Esophagus (tissue), 2 donors: ENCODE data around the gene CFAP74. TPM values are rescaled to one million over a fixed set of nuclear protein-coding genes. Genes with fewer than 3 reads are reported as not detected.

Experiments used
- H3K27ac ChIP-seq, 2 donors: one replicate each; pipeline ENCODE4 v1.5.1; 2013; ENCODE audit warnings: low read depth in 2 of 2, mild to moderate bottlenecking in 2 of 2, inconsistent platforms in 1 of 2, low read length in 1 of 2, moderate library complexity in 1 of 2
- H3K27me3 ChIP-seq, 2 donors: one replicate each; pipeline ENCODE4 v1.6.1; 2013; ENCODE audit warnings: low read length in 2 of 2, control low read depth in 1 of 2, mild to moderate bottlenecking in 1 of 2; ENCODE audit not compliant: insufficient read depth in 2 of 2, control insufficient read depth in 1 of 2
- H3K36me3 ChIP-seq, 2 donors: one replicate each; pipeline ENCODE4 v1.6.1; 2013; ENCODE audit warnings: low read length in 1 of 2; ENCODE audit not compliant: control insufficient read depth in 2 of 2, insufficient read depth in 2 of 2
- H3K4me1 ChIP-seq, 2 donors: one replicate each; pipeline ENCODE4 v1.6.1; 2013; ENCODE audit warnings: low read length in 1 of 2; ENCODE audit not compliant: control insufficient read depth in 2 of 2, insufficient read depth in 2 of 2
- H3K4me3 ChIP-seq, 2 donors: one replicate each; pipeline ENCODE4 v1.5.1; 2013; ENCODE audit warnings: low read length in 2 of 2, mild to moderate bottlenecking in 2 of 2, low read depth in 1 of 2, moderate library complexity in 1 of 2
- H3K9me3 ChIP-seq, 2 donors: one replicate each; pipeline ENCODE4 v1.6.1; 2013; ENCODE audit warnings: mild to moderate bottlenecking in 2 of 2, low read depth in 1 of 2, low read length in 1 of 2, moderate library complexity in 1 of 2; ENCODE audit not compliant: control insufficient read depth in 2 of 2, insufficient read depth in 1 of 2
- WGBS, 2 donors: extraction: QIAGEN DNeasy Blood & Tissue Kit; methylation state at CpG; one replicate each; pipeline ENCODE4 v1.1.7; 2013; 5-methylcytosine and 5-hydroxymethylcytosine counted together
- polyA plus RNA-seq, 2 donors: library from polyadenylated mRNA; stranded (reverse); fragments of 200-250 nt; gene quantifications; one replicate each; pipeline ENCODE4 v1.2.3, GENCODE V29; 2013
- donor health status: healthy with polysubstance abuse.
- donor health status: Bipolar disorder and iron deficiency.

Gene CFAP74
- polyA plus RNA-seq, 2 donors: 0.04 TPM

- no peaks in the 10 kb centered on the region for H3K27me3 ChIP-seq
- H3K9me3 ChIP-seq: no peaks in the 10 kb centered on the region
- H3K27ac ChIP-seq: no peak overlapping the region
- no peaks in the 10 kb centered on the region for H3K36me3 ChIP-seq
- H3K4me3 ChIP-seq: no peak overlapping the region
- WGBS, 2 donors: 71 to 81% methylated on average over 25 of the region's 25 CpGs
- H3K4me1 ChIP-seq: peaks cover 0 to 23% of the 10 kb centered on the region in 2 donors
Observed at GRCh38 chr1:2047749-2048729, 44.5 kb upstream of the CFAP74 start.

GRCh38 chr1:2046953-2047748, 43.6 kb upstream of the CFAP74 start:
- no peaks in the 10 kb centered on the region for H3K27me3 ChIP-seq
- no peaks in the 10 kb centered on the region for H3K9me3 ChIP-seq
- H3K4me3 ChIP-seq: no peak overlapping the region
- H3K4me1 ChIP-seq: peaks cover 0 to 23% of the 10 kb centered on the region in 2 donors
- no peaks in the 10 kb centered on the region for H3K36me3 ChIP-seq
- H3K27ac ChIP-seq: no peak overlapping the region
- WGBS, 2 donors: 69 to 71% methylated on average over 24 to 25 of the region's 25 CpGs

GRCh38 chr1:2046174-2046917, 42.8 kb upstream of the CFAP74 start:
- 44 to 49% methylated on average over 20 of the region's 20 CpGs for WGBS, 2 donors
- Histone ChIP-seq H3K4me3 (no peak overlapping the region), H3K4me1 (peaks cover 0 to 16% of the 10 kb centered on the region in 2 donors), H3K27ac (no peak overlapping the region), H3K36me3 (no peaks in the 10 kb centered on the region), H3K27me3 (no peaks in the 10 kb centered on the region), H3K9me3 (no peaks in the 10 kb centered on the region)

GRCh38 chr1:2045468-2046173, 42.0 kb upstream of the CFAP74 start:
- peaks cover 0 to 13% of the 10 kb centered on the region in 2 donors for H3K4me1 ChIP-seq
- no peak overlapping the region for H3K27ac ChIP-seq
- H3K27me3 ChIP-seq: no peaks in the 10 kb centered on the region
- no peaks in the 10 kb centered on the region for H3K36me3 ChIP-seq
- no peak overlapping the region for H3K4me3 ChIP-seq
- WGBS, 2 donors: 62 to 63% methylated on average over 14 to 15 of the region's 15 CpGs
- H3K9me3 ChIP-seq: no peaks in the 10 kb centered on the region

- Histone ChIP-seq H3K27ac (no peak overlapping the region), H3K36me3 (no peaks in the 10 kb centered on the region), H3K4me3 (no peak overlapping the region), H3K9me3 (no peaks in the 10 kb centered on the region), H3K27me3 (no peaks in the 10 kb centered on the region), H3K4me1 (peaks cover 0 to 13% of the 10 kb centered on the region in 2 donors)
- 6 to 12% methylated on average over 54 to 75 of the region's 75 CpGs for WGBS, 2 donors
Observed at GRCh38 chr1:2044510-2045319, 41.1 kb upstream of the CFAP74 start.

- 96% methylated on average over 4 of the region's 4 CpGs for WGBS, 2 donors
Observed at GRCh38 chr1:2043886-2044285, 40.3 kb upstream of the CFAP74 start.

GRCh38 chr1:2042830-2043773, 39.5 kb upstream of the CFAP74 start:
- Histone ChIP-seq H3K9me3 (no peaks in the 10 kb centered on the region), H3K4me1 (peaks cover 0 to 8% of the 10 kb centered on the region in 2 donors), H3K4me3 (no peak overlapping the region), H3K27ac (no peak overlapping the region), H3K27me3 (no peaks in the 10 kb centered on the region), H3K36me3 (no peaks in the 10 kb centered on the region)
- 59 to 64% methylated on average over 37 to 41 of the region's 41 CpGs for WGBS, 2 donors

More at GRCh38 chr1:2043886-2044285, 40.3 kb upstream of the CFAP74 start:
- no peaks in the 10 kb centered on the region for H3K36me3 ChIP-seq
- no peaks in the 10 kb centered on the region for H3K27me3 ChIP-seq
- H3K4me1 ChIP-seq: peaks cover 0 to 8% of the 10 kb centered on the region in 2 donors
- H3K9me3 ChIP-seq: no peaks in the 10 kb centered on the region
- no peak overlapping the region for H3K27ac ChIP-seq
- no peak overlapping the region for H3K4me3 ChIP-seq

- no peaks in the 10 kb centered on the region for H3K9me3 ChIP-seq
- no peaks in the 10 kb centered on the region for H3K36me3 ChIP-seq
- peaks cover 0 to 8% of the 10 kb centered on the region in 2 donors for H3K4me1 ChIP-seq
- no peak overlapping the region for H3K27ac ChIP-seq
- WGBS, 2 donors: 77 to 80% methylated on average over 4 of the region's 4 CpGs
- no peaks in the 10 kb centered on the region for H3K27me3 ChIP-seq
- no peak overlapping the region for H3K4me3 ChIP-seq
Observed at GRCh38 chr1:2041887-2042286, 38.3 kb upstream of the CFAP74 start.
